Head of caudate nucleus (tissue), 42 donors: ENCODE results near the gene KRT80.

ENCODE experiments used
- DNase-seq, 42 donors: peaks; one replicate each; pipeline versions ENCODE4 v3.0.0 to v3.0.0-alpha.2; 2020 to 2021; ENCODE audit warnings: mixed read lengths in 7 of 42
- intact Hi-C: fragments of 100-400 bp; cut with DNase I; formaldehyde crosslinking; loops from one replicate; pipeline ENCODE4 v1.15.0; 2022

KRT80 gene

DNA sequence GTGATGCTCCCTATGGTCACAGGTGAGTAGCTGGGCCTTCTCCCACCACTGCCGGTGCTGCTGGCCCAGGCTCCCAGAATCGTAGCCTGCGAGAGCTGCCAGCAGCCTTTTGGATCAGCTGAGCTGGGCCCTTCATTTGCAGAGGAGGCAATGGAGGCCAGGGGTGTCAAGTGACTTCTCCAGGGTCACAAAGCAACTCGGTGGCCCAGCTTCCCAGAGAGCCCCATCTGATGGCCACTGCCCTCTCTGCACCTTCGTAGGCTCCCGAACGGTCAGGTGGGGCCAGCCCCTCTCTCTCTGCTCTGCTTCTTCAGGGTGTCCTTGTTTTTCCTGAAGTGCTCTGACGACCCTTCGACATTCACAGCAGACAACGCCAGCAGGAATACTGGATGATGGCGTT lies 4.6 kb downstream of the KRT80 start:
- DNase-seq, result no peak
- intact Hi-C loops, result no loop called here

DNA sequence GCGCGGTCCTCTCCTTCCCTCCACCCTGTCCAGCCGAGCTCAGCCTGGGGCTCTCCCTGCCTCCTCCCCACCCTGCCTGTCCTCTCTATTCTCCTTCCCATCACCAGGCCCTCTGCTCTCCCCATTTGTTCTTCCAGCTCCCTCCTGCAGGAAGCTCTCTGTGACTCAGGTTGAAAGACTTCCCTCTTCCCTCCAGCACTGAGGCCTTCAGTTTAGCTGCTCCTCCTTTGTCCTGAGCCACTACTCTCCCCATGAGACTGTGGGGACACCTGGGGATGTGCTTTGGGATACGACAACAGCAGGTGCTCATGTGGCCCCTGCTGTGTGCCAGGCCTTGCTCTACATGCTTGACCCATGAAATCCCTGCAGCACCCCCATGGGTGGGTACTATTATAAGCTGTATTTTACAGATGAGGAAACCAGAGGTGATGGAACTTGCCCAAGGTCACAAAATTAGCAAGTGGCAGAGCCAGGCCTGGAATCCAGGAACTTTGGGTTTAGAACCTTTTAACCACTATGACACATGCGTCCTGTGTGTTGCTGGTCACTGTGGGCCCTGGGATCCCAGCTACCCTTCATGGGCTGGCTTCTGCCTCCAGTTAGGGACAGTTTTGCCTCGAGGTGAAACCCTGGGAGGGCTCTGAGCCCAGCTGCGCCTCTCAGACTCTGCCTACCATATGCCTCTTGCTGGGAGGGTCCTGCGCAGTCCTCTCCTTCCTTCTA lies 5.5 kb downstream of the KRT80 start:
- intact Hi-C loops, result no loop called here
- no peak for DNase-seq

DNA sequence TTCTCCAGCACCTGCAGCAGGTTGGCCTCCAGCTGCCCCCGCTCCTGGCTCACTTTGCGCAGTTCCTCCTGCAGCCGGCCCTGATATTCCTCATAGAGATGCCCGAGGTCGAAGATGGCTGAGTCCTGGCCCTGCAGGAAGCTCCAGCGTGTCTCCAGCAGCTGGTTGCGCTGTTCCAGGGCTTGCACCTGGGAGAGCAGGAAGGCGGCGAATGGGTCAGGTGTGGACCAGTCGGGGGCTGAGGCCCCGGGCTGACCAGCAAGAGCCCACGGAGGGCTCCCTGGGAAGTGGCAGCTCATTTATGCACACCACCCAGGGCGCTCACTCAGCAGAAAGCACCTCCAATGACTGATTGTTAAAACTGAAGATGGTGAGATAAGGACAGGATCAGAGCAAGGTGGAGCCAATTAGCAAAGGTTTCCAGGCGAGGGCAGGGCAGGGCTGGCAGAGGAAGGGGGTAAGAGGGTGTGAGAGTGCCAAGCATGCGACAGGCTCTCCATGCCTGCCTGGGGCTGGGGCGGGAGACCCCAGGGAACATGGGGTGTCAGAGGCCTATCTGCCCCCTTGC lies 6.3 kb downstream of the KRT80 start:
- no peak for DNase-seq
- intact Hi-C loops, result no loop called here

DNA sequence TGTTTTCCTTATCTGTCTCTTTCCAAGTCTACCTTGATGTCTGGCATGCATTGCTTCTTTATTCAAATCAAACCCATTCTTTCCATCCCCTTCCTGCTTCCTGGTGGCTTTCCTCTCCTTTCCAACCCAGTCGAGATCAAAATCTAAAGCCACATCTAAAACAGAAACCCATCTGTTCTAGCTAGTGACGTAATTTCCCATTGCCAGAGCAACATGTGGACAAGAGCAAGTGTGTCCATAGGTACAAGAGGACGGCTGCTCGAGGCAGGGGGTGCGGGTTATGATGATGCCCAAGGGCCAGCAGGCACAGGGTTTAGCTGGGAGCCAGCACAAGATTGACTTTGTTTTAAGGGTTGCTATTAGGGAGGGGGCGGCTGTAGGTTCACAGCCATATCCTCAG lies 7.0 kb downstream of the KRT80 start:
- no peak for DNase-seq
- intact Hi-C loops, result no loop called here

DNA sequence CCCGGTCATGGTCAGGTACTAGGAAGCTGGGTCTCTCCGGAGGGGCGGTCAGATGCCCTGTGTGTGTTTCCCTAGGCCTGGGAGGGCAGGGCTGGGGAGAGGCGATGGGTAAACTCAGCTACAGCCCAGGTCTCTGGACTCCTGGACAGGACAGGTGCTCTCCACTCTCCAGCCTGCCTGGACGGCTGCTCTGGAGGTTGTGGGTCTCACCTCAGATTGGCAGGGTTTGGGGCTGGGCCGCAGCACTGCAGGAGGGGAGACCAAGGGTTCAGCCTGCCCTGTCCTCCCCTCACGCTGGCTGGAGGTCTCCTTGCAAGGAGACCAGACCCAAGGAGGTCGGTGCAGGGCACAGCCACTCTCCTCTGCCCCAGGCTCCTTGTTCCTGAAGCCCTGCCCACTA lies 7.8 kb downstream of the KRT80 start:
- intact Hi-C loops, result no loop called here
- no peak for DNase-seq

DNA sequence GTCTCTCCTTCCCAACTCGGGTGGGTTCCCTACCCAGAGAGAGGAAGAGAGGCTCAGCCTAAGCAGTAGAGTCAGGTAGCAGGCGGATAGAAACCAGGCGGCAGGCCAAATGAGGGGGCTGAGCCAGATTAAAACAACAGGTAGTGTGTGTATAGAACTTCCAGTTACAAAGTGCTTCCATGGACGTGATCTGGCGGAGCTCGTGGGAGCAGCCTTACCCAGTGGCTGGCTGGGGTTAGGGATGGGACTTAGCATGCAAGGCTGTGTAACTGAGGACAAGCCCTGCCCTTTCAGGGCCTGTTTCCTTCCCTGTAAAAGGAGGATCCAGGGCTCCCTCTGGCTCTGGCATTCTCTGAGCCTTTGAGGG lies 8.3 kb downstream of the KRT80 start:
- DNase-seq, result peak in 4 of 42 donors; percentile 19 to 45 (median 27)

DNA sequence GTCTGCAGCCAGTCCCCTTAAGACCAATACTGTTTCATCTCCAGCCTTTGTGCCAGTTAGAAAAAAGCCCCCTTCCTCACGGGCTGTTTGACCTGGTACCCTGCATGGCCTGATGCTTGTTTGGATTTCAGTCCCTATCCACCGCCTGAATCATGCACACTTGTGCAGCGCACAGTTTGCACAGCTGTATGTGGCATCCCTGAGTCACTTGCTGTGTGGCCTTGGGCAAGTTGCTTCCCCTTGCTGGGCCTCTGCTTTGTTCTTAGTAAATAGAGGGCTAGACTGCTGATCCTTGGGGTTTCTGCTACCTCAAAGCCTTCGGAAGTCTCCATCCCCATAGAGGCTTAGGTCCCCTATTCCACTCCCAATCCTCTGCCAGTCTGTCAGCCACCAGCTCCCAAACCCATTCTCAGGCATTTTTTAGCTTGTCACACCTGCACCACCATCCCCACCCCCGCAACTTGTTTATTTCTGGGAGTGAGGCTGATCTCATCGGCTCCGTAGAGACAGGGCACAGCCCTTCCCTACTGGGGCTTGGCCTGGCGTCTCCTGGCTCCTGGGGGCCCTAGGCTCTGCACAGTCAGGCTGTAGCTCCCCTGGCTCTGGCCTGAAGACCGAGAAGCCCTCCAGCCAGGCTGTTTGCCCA lies 8.8 kb downstream of the KRT80 start:
- DNase-seq, result no peak

More for the DNA sequence above, 8.3 kb downstream of the KRT80 start:
- intact Hi-C loops, result no loop called here

DNA sequence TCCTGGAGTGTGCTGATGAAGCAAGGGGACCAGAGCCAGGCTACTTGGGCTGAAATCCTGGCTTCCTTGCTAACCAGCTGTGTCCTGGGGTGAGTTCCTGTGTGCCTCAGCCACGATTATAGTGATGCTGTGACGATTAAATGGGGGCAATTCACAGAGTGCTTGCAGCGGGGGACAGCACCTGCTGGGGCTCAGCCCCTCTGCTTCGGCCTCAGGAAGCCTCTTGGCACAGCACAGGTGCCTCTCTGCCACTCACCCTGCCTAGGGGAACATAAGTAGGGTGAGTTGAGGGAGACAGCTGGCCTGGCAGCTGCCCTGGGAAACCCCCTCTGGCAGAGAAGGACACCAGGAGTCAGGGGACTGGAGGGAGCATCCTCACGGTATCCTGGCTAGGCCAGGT lies 9.4 kb downstream of the KRT80 start:
- DNase-seq, result no peak
- intact Hi-C loops, result no loop called here

More for the DNA sequence above, 8.8 kb downstream of the KRT80 start:
- intact Hi-C loops, result no loop called here

DNA sequence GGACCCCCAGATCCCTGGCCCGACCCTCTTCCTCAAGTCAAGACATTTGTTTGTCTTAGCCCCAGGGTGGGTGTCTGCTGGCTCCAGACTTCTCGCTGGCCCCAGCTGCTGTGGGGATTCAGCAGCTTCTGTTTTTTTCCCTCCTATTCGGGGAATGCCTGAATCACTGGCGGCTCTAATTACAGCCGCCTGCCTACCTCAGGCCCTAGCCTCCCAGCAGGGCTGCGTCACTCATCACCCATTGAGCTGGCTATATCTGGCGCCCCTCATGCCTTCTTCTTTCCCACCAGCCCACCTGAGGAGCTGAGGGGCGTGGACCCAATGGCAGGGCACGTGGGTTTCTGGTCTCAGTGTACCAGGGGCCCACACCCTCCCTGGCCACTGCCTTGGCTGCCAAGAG lies 10.1 kb downstream of the KRT80 start:
- no peak for DNase-seq
- intact Hi-C loops, result no loop called here

DNA sequence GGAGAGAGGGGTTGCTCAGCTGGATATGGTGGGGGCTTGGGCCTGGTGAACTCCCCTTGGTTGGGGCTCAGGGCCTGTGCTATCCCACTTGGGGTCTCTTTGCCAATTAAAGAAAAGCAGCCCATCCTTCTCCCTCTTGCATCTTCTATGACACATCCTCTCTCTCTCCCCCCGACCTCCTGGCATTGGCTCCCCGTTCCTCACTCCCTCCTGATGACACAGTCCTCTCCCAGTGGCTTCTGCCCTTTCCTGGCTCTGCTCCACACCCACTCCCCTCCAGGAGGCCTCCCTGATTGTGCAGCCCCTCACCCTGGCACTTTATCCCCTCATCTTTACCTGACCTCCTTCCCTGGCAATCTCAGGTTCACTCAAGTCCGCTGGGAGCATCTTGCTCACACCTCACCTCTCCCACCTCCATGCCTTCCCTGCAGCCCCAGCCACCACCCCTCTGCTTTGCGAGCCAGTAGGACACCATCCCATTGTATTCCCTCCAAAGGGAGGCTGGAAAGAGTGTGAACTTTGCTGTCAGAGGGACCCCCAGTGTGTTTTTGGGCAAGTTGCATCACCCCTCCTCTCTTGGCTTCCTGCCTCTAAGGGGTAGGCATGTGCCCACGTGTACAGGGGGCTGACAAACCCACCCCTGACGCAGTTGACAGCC lies 10.7 kb downstream of the KRT80 start:
- DNase-seq, result no peak
- intact Hi-C loops, result no loop called here

DNA sequence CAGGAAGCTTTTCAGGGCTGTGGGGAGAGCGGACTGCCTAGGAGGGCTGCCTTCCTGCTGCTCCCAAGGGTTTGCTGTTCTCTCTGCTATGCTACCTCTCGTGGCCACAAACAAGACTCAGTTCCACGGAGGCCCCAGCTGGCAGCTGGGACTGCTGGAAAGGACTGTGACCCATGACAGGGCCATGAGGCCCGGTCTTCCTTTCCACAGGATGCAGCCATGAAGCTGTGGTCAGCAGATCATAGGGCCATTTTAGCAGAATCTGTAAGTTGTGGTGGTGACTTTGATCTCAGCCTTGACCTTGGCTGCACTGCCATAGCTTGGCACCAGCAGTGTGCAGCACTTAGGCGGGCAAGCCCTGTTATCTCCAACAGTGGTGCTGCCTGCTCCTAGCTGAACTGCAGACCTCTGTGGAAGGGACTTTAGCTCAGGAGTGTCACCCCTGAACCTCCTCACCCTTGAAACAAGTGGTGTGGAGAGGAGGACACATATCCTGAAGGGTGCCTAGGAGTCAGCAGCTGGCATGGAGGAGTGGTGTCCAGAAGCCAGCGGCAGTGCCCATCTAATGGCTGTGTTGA lies 12.3 kb downstream of the KRT80 start:
- intact Hi-C loops, result no loop called here
- no peak for DNase-seq

DNA sequence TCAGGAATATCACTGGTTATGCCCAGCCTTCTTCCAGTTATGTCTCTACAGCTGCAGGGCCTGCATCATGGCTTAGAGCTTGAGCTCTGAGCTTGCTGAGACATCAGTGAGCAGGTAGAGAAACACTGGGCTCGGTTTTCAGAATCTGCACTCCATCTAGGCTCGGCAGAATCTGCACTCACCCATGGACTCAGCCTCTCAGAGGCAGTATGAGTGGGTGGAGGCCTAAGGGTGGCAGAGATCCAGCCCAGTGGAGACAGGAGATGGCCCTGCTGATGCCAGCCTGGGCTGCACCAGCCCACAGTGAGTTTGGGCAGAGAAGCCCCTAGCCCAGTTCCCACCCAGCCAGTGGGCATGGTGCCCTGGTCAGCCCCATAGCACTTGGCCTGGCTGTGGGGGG lies 12.8 kb downstream of the KRT80 start:
- intact Hi-C loops, result no loop called here
- DNase-seq, result no peak

DNA sequence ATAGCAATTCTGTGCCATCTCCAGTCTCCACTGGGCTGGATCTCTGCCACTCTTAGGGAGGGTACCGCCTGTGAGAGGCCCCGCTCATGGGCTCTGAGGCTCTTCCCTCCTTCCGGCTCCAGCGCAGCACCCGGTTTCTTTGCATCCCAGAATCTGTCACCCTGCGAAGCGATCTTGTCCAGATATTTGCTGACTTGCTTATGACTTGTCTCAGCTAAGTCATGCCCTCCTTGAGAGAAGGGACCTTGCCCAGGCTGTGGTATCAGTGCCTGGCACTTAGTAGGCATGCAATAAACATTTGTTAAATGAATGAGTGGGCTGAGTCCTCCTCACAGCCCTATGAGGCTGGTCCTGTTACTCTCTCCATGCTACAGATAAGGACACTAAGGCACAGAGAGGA lies 13.4 kb downstream of the KRT80 start:
- no peak for DNase-seq
- intact Hi-C loops, result no loop called here

DNA sequence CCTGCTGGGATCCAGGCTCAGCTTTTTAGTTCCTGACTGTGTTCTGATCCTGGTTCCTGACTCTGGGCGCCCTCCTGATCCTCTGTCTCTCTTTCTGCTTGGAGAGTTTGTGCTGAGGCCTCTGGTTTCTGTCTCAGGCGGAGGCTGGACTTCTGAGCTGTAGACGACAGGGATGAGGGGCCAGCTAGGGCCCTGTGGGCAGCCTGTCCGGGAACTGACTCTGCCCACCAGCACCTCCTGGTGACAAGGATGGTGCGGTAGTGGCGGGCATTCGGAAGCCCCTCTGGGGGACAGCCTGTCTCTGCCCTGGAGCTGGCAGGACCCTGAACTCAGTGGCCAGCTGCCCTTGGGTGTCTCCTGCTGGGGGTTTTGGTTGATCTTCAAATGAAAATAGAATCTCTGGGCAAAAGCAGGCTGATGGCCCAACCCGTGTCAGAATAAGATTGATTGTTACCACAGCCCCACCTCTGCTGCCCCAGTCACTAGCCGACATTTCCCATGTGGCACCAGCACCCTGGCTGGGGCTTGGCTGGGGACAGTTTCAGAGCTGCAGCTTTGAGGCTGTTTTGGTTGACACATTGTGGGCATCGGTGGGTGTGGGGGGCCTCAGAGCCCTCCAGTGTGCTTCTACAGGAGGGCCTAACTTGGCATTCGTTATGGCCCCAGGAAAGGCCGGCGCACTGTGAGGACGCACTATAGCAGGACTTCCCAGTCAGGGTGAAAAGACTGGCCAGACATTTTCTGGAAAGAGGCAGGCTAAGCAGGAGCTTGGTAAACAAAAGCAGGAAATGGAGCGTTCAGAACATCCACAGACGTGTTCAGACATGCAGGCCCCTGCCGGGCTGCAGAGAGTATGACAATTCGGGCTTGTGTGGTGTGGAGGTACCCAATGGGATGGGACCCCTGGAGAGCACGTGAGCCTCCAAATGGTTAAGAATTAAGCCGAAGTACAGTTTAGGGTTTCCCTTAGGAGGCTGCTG lies 16.2 kb downstream of the KRT80 start:
- intact Hi-C loops, result no loop called here

DNA sequence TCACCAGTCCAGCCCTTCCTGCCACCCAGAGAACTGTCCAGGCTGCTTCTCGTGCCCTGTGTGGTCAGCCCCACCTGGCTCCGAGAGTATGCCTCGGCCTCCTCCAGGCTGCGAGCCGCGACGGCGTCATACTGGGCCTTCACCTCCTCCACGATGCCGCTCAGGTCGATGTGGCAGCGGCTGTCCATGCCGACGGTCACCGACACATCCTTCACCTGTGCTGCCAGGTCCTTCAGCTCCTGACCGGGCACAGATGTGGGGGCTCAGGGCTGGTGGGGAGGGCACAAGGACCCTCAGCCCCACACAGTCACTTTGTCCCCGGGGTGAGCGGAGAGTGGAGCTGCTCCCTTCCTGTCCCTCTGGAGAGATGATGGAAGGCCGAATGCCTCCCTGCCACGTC lies 18.3 kb downstream of the KRT80 start:
- intact Hi-C loops, result no loop called here
- no peak for DNase-seq

More for the DNA sequence above, 16.2 kb downstream of the KRT80 start:
- DNase-seq, result no peak

DNA sequence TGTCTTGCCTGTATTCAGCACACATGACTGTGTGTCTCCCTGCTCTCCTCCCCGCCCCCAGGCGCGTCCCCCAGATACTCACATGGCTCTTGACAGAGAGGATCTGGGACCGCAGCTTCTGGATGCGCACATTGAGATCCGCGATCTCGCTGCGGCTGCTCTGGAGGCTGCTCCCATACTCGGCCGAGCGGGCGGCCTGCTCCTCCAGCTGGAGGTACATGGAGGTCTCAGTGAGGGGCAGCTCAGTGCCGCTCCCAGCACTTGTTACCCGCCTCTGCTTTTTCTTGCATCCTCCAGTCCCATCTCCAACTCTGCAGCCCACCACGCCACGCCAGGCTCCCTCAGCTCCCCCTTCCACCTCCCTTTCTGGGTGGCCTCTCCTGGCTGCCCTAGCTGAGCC lies 18.9 kb downstream of the KRT80 start:
- DNase-seq, result no peak
- intact Hi-C loops, result no loop called here

DNA sequence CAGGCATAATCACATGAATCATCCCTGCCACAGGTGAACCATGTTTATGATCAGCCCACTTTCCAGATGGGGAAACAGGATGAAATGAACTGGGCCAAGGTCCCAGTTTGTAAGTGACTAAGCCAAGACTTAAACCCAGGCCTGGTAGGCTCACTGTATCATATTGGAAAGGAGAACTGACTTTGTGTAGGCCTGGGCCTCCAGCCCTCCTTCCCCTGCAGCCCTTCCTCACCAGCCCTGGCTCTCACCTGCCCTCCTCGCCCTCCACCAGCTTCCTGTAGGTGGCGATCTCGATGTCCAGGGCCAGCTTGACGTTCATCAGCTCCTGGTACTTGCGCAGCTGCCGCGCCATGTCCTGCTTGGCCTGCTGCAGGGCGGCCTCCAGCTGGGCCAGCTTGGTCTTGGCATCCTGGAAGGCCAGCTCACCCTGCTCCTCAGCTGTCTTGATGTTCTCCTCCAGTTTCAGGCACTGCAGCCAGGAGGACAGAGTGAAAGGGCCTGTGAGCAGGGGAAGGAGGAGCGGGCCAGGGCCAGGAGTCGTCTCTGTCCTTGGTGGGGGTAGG lies 19.8 kb downstream of the KRT80 start:
- no peak for DNase-seq
- intact Hi-C loops, result no loop called here

DNA sequence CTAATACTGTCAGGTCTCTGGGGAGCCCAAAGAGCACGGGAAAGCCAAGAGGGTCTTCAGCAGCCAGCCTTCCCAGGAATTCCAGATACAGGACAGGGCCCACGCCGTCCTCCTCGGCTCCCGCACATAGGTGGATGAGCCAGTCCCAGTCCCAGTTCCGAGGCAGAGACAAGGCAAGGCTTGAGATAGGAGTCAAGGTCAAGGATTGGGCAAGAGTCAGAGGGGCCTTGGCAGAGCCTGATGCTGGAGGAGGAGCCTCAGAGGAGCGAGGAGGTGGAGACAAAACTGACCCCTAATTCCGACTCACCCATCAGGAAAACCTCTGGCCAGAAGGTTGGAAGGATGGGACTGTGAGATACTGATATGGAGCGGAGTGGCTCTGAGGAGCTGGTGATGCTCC lies 21.0 kb downstream of the KRT80 start:
- intact Hi-C loops, result no loop called here
- DNase-seq, result no peak
